IPS DF 6.9 (cell line): ENCODE measurements around the gene PRKCE.

ENCODE experiments used
- DNase-seq: peaks from one replicate; pipeline ENCODE4 v3.0.0-alpha.2; 2013; ENCODE audit warnings: low read depth, low spot score
- H3K27ac ChIP-seq: one replicate; pipeline ENCODE4 v1.5.1; 2013; ENCODE audit warnings: low read length, control low read depth
- H3K27me3 ChIP-seq: 2 replicates; pipeline ENCODE4 v1.6.1; 2013; ENCODE audit warnings: mild to moderate bottlenecking, low read length; ENCODE audit not compliant: control insufficient read depth, insufficient read depth
- H3K36me3 ChIP-seq: 2 replicates; pipeline ENCODE4 v1.6.1; 2013; ENCODE audit warnings: low read length; ENCODE audit not compliant: control insufficient read depth, insufficient read depth
- H3K4me1 ChIP-seq: 2 replicates; pipeline ENCODE4 v1.6.1; 2013; ENCODE audit warnings: low read length; ENCODE audit not compliant: control insufficient read depth, insufficient read depth
- H3K4me3 ChIP-seq: 2 replicates; pipeline ENCODE4 v1.5.1; 2013; ENCODE audit warnings: mild to moderate bottlenecking, low read length
- H3K9me3 ChIP-seq: 2 replicates; pipeline ENCODE4 v1.6.1; 2013; ENCODE audit warnings: low read length, inconsistent platforms; ENCODE audit not compliant: control insufficient read depth, insufficient read depth
- WGBS: extraction: QIAGEN DNeasy Blood & Tissue Kit; methylation state at CpG from one replicate; pipeline ENCODE4 v1.1.7; 2013; ENCODE audit warnings: mixed read lengths, missing lambda C conversion rate; ENCODE audit not compliant: insufficient read length, insufficient coverage; 5-methylcytosine and 5-hydroxymethylcytosine counted together

PRKCE gene

GRCh38 chr2:45860136-45861121 is 209.0 kb downstream of the PRKCE start:
- H3K36me3 ChIP-seq, result no peaks in the 10 kb centered on the region
- no peak overlapping the region for H3K4me3 ChIP-seq
- no peak for DNase-seq
- H3K27me3 ChIP-seq, result no peaks in the 10 kb centered on the region
- no CpG with 5 or more reads among the region's 8 CpGs for WGBS
- H3K9me3 ChIP-seq, result no peaks in the 10 kb centered on the region
- H3K27ac ChIP-seq, result no peak overlapping the region
- no peaks in the 10 kb centered on the region; the same call in 1 of the 2 replicates for H3K4me1 ChIP-seq

- no CpG with 5 or more reads among the region's 2 CpGs for WGBS
- no peaks in the 10 kb centered on the region for H3K27me3 ChIP-seq
- no peak overlapping the region for H3K4me3 ChIP-seq
- no peak overlapping the region for H3K27ac ChIP-seq
- H3K9me3 ChIP-seq, result no peaks in the 10 kb centered on the region
- no peaks in the 10 kb centered on the region for H3K36me3 ChIP-seq
- H3K4me1 ChIP-seq, result no peaks in the 10 kb centered on the region; the same call in 1 of the 2 replicates
- DNase-seq, result no peak
Measured at GRCh38 chr2:45862843-45863242, 211.4 kb downstream of the PRKCE start.

- no CpG with 5 or more reads among the region's 4 CpGs for WGBS
- DNase-seq, result no peak
- H3K27me3 ChIP-seq, result no peaks in the 10 kb centered on the region
- H3K27ac ChIP-seq, result no peak overlapping the region
- no peaks in the 10 kb centered on the region; the same call in 1 of the 2 replicates for H3K4me1 ChIP-seq
- H3K9me3 ChIP-seq, result no peaks in the 10 kb centered on the region
- H3K4me3 ChIP-seq, result no peak overlapping the region
- H3K36me3 ChIP-seq, result no peaks in the 10 kb centered on the region
Measured at GRCh38 chr2:45864121-45864520, 212.6 kb downstream of the PRKCE start.

GRCh38 chr2:45867349-45867748 is 215.9 kb downstream of the PRKCE start:
- no CpG with 5 or more reads among the region's 3 CpGs for WGBS
- no peaks in the 10 kb centered on the region for H3K9me3 ChIP-seq
- no peak overlapping the region for H3K4me3 ChIP-seq
- DNase-seq, result no peak
- H3K27ac ChIP-seq, result no peak overlapping the region
- H3K27me3 ChIP-seq, result no peaks in the 10 kb centered on the region
- H3K4me1 ChIP-seq, result no peaks in the 10 kb centered on the region
- H3K36me3 ChIP-seq, result no peaks in the 10 kb centered on the region

GRCh38 chr2:45867800-45868199 is 216.3 kb downstream of the PRKCE start:
- H3K27me3 ChIP-seq, result no peaks in the 10 kb centered on the region
- no peak for DNase-seq
- no peaks in the 10 kb centered on the region for H3K36me3 ChIP-seq
- no peak overlapping the region for H3K4me3 ChIP-seq
- no peaks in the 10 kb centered on the region for H3K9me3 ChIP-seq
- WGBS, result no CpG with 5 or more reads among the region's 4 CpGs
- no peak overlapping the region for H3K27ac ChIP-seq
- H3K4me1 ChIP-seq, result no peaks in the 10 kb centered on the region

GRCh38 chr2:45869165-45869501 is 217.7 kb downstream of the PRKCE start:
- Histone ChIP-seq H3K4me1 (no peaks in the 10 kb centered on the region), H3K9me3 (no peaks in the 10 kb centered on the region), H3K4me3 (no peak overlapping the region), H3K27ac (no peak overlapping the region), H3K36me3 (no peaks in the 10 kb centered on the region), H3K27me3 (no peaks in the 10 kb centered on the region)
- no peak for DNase-seq
- no CpG with 5 or more reads among the region's 4 CpGs for WGBS

GRCh38 chr2:45871025-45871424 is 219.6 kb downstream of the PRKCE start:
- DNase-seq, result no peak
- Histone ChIP-seq H3K4me1 (no peaks in the 10 kb centered on the region), H3K27me3 (no peaks in the 10 kb centered on the region), H3K36me3 (no peaks in the 10 kb centered on the region), H3K27ac (no peak overlapping the region), H3K4me3 (no peak overlapping the region), H3K9me3 (no peaks in the 10 kb centered on the region)
- WGBS, result no CpG with 5 or more reads among the region's 3 CpGs

GRCh38 chr2:45871541-45871940 is 220.1 kb downstream of the PRKCE start:
- WGBS, result no CpG with 5 or more reads among the region's 4 CpGs
- Histone ChIP-seq H3K36me3 (no peaks in the 10 kb centered on the region), H3K27me3 (no peaks in the 10 kb centered on the region)

GRCh38 chr2:45872211-45872610 is 220.7 kb downstream of the PRKCE start:
- no peak overlapping the region for H3K4me3 ChIP-seq
- H3K4me1 ChIP-seq, result no peaks in the 10 kb centered on the region
- H3K36me3 ChIP-seq, result no peaks in the 10 kb centered on the region
- no peaks in the 10 kb centered on the region; the same call in 1 of the 2 replicates for H3K9me3 ChIP-seq
- no peaks in the 10 kb centered on the region for H3K27me3 ChIP-seq
- no peak overlapping the region for H3K27ac ChIP-seq
- DNase-seq, result no peak
- WGBS, result no CpG with 5 or more reads among the region's 5 CpGs

More at GRCh38 chr2:45871541-45871940, 220.1 kb downstream of the PRKCE start:
- DNase-seq, result no peak
- H3K27ac ChIP-seq, result no peak overlapping the region
- no peaks in the 10 kb centered on the region for H3K4me1 ChIP-seq
- H3K9me3 ChIP-seq, result no peaks in the 10 kb centered on the region; the same call in 1 of the 2 replicates
- no peak overlapping the region for H3K4me3 ChIP-seq

- Histone ChIP-seq H3K4me3 (no peak overlapping the region), H3K36me3 (no peaks in the 10 kb centered on the region), H3K9me3 (peaks cover 2% of the 10 kb centered on the region), H3K4me1 (no peaks in the 10 kb centered on the region), H3K27ac (no peak overlapping the region), H3K27me3 (no peaks in the 10 kb centered on the region)
- WGBS, result no CpG with 5 or more reads among the region's 3 CpGs
- no peak for DNase-seq
Measured at GRCh38 chr2:45874344-45874743, 222.9 kb downstream of the PRKCE start.

GRCh38 chr2:45876611-45877010 is 225.1 kb downstream of the PRKCE start:
- H3K4me3 ChIP-seq, result no peak overlapping the region
- no peaks in the 10 kb centered on the region for H3K27me3 ChIP-seq
- no CpG with 5 or more reads among the region's 2 CpGs for WGBS
- no peaks in the 10 kb centered on the region for H3K36me3 ChIP-seq
- no peaks in the 10 kb centered on the region for H3K4me1 ChIP-seq
- no peak overlapping the region for H3K27ac ChIP-seq
- DNase-seq, result no peak
- peaks cover 2% of the 10 kb centered on the region for H3K9me3 ChIP-seq
